MM.1S (cell line): ENCODE data around the gene TASP1.

Experiments used
- DNase-seq: peaks from one replicate; pipeline ENCODE4 v3.0.0-alpha.2; 2015
- H2AFZ ChIP-seq: fragments of 300-600 bp; sonication (generic); 2 replicates; pipeline ENCODE4 v1.6.0; 2016; ENCODE audit warnings: antibody characterized with exemption, low read length
- H3F3A ChIP-seq: fragments of 300-600 bp; sonication (generic); 2 replicates; pipeline ENCODE4 v1.6.1; 2016; ENCODE audit warnings: mild to moderate bottlenecking, antibody characterized with exemption, low read length, moderate library complexity, mixed read lengths; ENCODE audit not compliant: insufficient read depth
- H3K27ac ChIP-seq: fragments of 300-600 bp; sonication (generic); 2 replicates; pipeline ENCODE4 v1.5.1; 2016; ENCODE audit warnings: mild to moderate bottlenecking, low read length
- H3K27me3 ChIP-seq: fragments of 300-600 bp; sonication (generic); replicated peaks from 2 replicates; pipeline ENCODE4 v1.6.0; 2016; ENCODE audit warnings: low read length; ENCODE audit not compliant: insufficient read depth
- H3K36me3 ChIP-seq: fragments of 300-600 bp; sonication (generic); replicated peaks from 2 replicates; pipeline ENCODE4 v1.6.1; 2016; ENCODE audit warnings: mild to moderate bottlenecking, low read length, mixed read lengths; ENCODE audit not compliant: insufficient read depth
- H3K4me1 ChIP-seq: fragments of 300-600 bp; sonication (generic); 2 replicates; pipeline ENCODE4 v1.6.1; 2016; ENCODE audit warnings: low read length, mixed read lengths
- H3K4me2 ChIP-seq: fragments of 300-600 bp; sonication (generic); 2 replicates; pipeline ENCODE4 v1.6.0; 2016; ENCODE audit warnings: low read depth, low read length
- H3K4me3 ChIP-seq: fragments of 300-600 bp; sonication (generic); 2 replicates; pipeline ENCODE4 v1.5.1; 2016; ENCODE audit warnings: low read length, mixed read lengths
- H3K79me2 ChIP-seq: fragments of 300-600 bp; sonication (generic); 2 replicates; pipeline ENCODE4 v1.6.1; 2016; ENCODE audit warnings: mixed run types, low read length, mixed read lengths
- H3K9ac ChIP-seq: fragments of 300-600 bp; sonication (generic); 2 replicates; pipeline ENCODE4 v1.6.1; 2016; ENCODE audit warnings: low read length, mixed read lengths
- H3K9me2 ChIP-seq: fragments of 300-600 bp; sonication (generic); replicated peaks from 2 replicates; pipeline ENCODE4 v1.6.1; 2016; ENCODE audit warnings: mild to moderate bottlenecking, low read length, mixed read lengths; ENCODE audit not compliant: insufficient read depth
- H3K9me3 ChIP-seq: fragments of 300-600 bp; sonication (generic); replicated peaks from 2 replicates; pipeline ENCODE4 v1.6.1; 2016; ENCODE audit warnings: mild to moderate bottlenecking, low read length, mixed read lengths; ENCODE audit not compliant: insufficient read depth
- H4K20me1 ChIP-seq: fragments of 300-600 bp; sonication (generic); 2 replicates; pipeline ENCODE4 v1.6.1; 2016; ENCODE audit warnings: mild to moderate bottlenecking, low read length, moderate library complexity, mixed read lengths; ENCODE audit not compliant: insufficient read depth
- CTCF ChIP-seq: fragments of 300-600 bp; sonication (generic); IDR thresholded peaks from 2 replicates; pipeline ENCODE4 v1.5.1; 2016; ENCODE audit warnings: antibody characterized with exemption, low read length, mixed read lengths
- EZH2 ChIP-seq: fragments of 300-600 bp; sonication (generic); optimal IDR thresholded peaks from 2 replicates; pipeline ENCODE3; 2017; ENCODE audit warnings: low read depth, mild to moderate bottlenecking, antibody characterized with exemption, low read length, mixed read lengths
- EZH2phosphoT487 ChIP-seq: fragments of 300-600 bp; sonication (generic); IDR thresholded peaks from 2 replicates; pipeline ENCODE4 v1.6.1; 2018; ENCODE audit warnings: antibody characterized with exemption, low read length

Gene TASP1

GRCh38 chr20:13436530-13436929 lies 202.2 kb downstream of the TASP1 start:
- Histone ChIP-seq H3K9ac (no peak overlapping the region), H3K4me2 (no peak overlapping the region), H3K79me2 (no peaks in the 10 kb centered on the region), H3K27me3 (no peaks in the 10 kb centered on the region), H3K4me3 (no peak overlapping the region), H3K4me1 (no peaks in the 10 kb centered on the region), H3K9me2 (no peaks in the 10 kb centered on the region), H2AFZ (no peak overlapping the region), H4K20me1 (no peaks in the 10 kb centered on the region), H3K36me3 (no peaks in the 10 kb centered on the region), H3F3A (no peaks in the 10 kb centered on the region), H3K9me3 (no peaks in the 10 kb centered on the region), H3K27ac (no peak overlapping the region)
- TF ChIP-seq EZH2 (no peak), EZH2phosphoT487 (no peak), CTCF (no peak)
- DNase-seq, result no peak

- Histone ChIP-seq H4K20me1 (no peaks in the 10 kb centered on the region), H3K4me3 (no peak overlapping the region), H2AFZ (no peak overlapping the region), H3K4me2 (no peak overlapping the region), H3K9me3 (no peaks in the 10 kb centered on the region), H3K27ac (no peak overlapping the region), H3K79me2 (no peaks in the 10 kb centered on the region), H3K4me1 (no peaks in the 10 kb centered on the region), H3K9ac (no peak overlapping the region), H3K9me2 (no peaks in the 10 kb centered on the region), H3F3A (no peaks in the 10 kb centered on the region), H3K36me3 (no peaks in the 10 kb centered on the region), H3K27me3 (no peaks in the 10 kb centered on the region)
- DNase-seq, result no peak
- no peak for TF ChIP-seq EZH2
- no peak for TF ChIP-seq EZH2phosphoT487
- no peak for TF ChIP-seq CTCF
Observed at GRCh38 chr20:13432126-13432525, 206.6 kb downstream of the TASP1 start.

- no peak for DNase-seq
Observed at GRCh38 chr20:13430346-13431002, 208.3 kb downstream of the TASP1 start.

More at GRCh38 chr20:13430346-13431002, 208.3 kb downstream of the TASP1 start:
- no peaks in the 10 kb centered on the region for H3K9me3 ChIP-seq
- H3K4me3 ChIP-seq, result no peak overlapping the region
- H3K27me3 ChIP-seq, result no peaks in the 10 kb centered on the region
- H4K20me1 ChIP-seq, result no peaks in the 10 kb centered on the region
- no peaks in the 10 kb centered on the region for H3K79me2 ChIP-seq
- no peak overlapping the region for H3K27ac ChIP-seq
- no peaks in the 10 kb centered on the region for H3K36me3 ChIP-seq
- no peak for TF ChIP-seq EZH2
- no peak for TF ChIP-seq CTCF
- no peak for TF ChIP-seq EZH2phosphoT487
- no peak overlapping the region for H3K9ac ChIP-seq
- H3K4me2 ChIP-seq, result no peak overlapping the region
- H3K4me1 ChIP-seq, result no peaks in the 10 kb centered on the region
- H3K9me2 ChIP-seq, result no peaks in the 10 kb centered on the region
- H2AFZ ChIP-seq, result no peak overlapping the region
- H3F3A ChIP-seq, result no peaks in the 10 kb centered on the region
